DMS79 (cell line): Measurements from ENCODE around the gene POM121L2.
"Not testable (repeated sequence)": the region's sequence is repeated elsewhere in the genome, so short reads cannot be mapped to it uniquely, and the experiment has no call there.

Experiments used
- DNase-seq: peaks from one replicate; lab custom pipeline; 2025; lab: John Stamatoyannopoulos, UW

The POM121L2 gene

GRCh38 chr6:27293436-27294098 lies 18.5 kb downstream of the POM121L2 start:
- no peak for DNase-seq

GRCh38 chr6:27290850-27291208 lies 21.2 kb downstream of the POM121L2 start:
- DNase-seq, result no peak

GRCh38 chr6:27290065-27290849 lies 21.8 kb downstream of the POM121L2 start:
- DNase-seq, result no peak

GRCh38 chr6:27288136-27289044 lies 23.7 kb downstream of the POM121L2 start:
- no peak for DNase-seq

GRCh38 chr6:27287751-27288135 lies 24.3 kb downstream of the POM121L2 start:
- DNase-seq, result no peak

GRCh38 chr6:27286141-27286540 lies 25.9 kb downstream of the POM121L2 start:
- no peak for DNase-seq

- no peak for DNase-seq
Observed at GRCh38 chr6:27283279-27283678, 28.8 kb downstream of the POM121L2 start.

- DNase-seq, result no peak
Observed at GRCh38 chr6:27281569-27281968, 30.5 kb downstream of the POM121L2 start.

- DNase-seq, result no peak
Observed at GRCh38 chr6:27281105-27281539, 31.0 kb downstream of the POM121L2 start.

- no peak for DNase-seq
Observed at GRCh38 chr6:27280540-27281000, 31.5 kb downstream of the POM121L2 start.

- DNase-seq, result peak; percentile 7
Observed at GRCh38 chr6:27280064-27280539, 32.0 kb downstream of the POM121L2 start.

- DNase-seq, result no peak
Observed at GRCh38 chr6:27279513-27280063, 32.5 kb downstream of the POM121L2 start.

- DNase-seq, result no peak
Observed at GRCh38 chr6:27275025-27275956, 36.8 kb downstream of the POM121L2 start.

GRCh38 chr6:27273783-27274182 lies 38.3 kb downstream of the POM121L2 start:
- no peak for DNase-seq

- no peak for DNase-seq
Observed at GRCh38 chr6:27268803-27269202, 43.3 kb downstream of the POM121L2 start.

GRCh38 chr6:27267857-27268434 lies 44.1 kb downstream of the POM121L2 start:
- no peak for DNase-seq

GRCh38 chr6:27267003-27267402 lies 45.1 kb downstream of the POM121L2 start:
- DNase-seq, result not testable (repeated sequence)

- no peak for DNase-seq
Observed at GRCh38 chr6:27263886-27264285, 48.2 kb downstream of the POM121L2 start.

- no peak for DNase-seq
Observed at GRCh38 chr6:27260836-27261375, 51.2 kb downstream of the POM121L2 start.

- DNase-seq, result no peak
Observed at GRCh38 chr6:27260369-27260768, 51.7 kb downstream of the POM121L2 start.
